AG08395 (cell line): ENCODE results near the gene ANKRD34A.
"Not testable (repeated sequence)": the region's sequence is repeated elsewhere in the genome, so short reads cannot be mapped to it uniquely, and the experiment has no call there.

Experiments used
- DNase-seq: peaks from one replicate; pipeline ENCODE4 v3.0.0; 2012; ENCODE audit warnings: mixed read lengths, low spot score

ANKRD34A gene

DNA sequence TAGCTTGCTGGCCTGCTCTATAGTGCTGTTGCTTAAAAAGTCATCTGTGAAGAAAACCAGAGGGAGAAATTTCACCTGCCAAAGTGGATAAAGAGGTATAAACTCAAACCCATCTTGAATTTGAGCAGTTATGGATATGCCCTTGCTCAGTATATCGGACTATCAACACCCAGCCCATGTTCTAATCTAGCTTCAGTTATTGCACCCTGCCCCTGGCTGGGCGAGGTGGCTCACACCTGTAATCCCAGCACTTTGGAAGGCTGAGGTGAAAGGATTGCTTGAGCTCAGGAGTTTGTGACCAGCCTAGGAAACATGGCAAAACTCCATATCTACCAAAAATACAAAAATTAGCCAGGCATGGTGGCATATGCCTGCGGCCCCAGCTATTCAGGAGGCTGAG is 19.8 kb downstream of the ANKRD34A start:
- DNase-seq = no peak

DNA sequence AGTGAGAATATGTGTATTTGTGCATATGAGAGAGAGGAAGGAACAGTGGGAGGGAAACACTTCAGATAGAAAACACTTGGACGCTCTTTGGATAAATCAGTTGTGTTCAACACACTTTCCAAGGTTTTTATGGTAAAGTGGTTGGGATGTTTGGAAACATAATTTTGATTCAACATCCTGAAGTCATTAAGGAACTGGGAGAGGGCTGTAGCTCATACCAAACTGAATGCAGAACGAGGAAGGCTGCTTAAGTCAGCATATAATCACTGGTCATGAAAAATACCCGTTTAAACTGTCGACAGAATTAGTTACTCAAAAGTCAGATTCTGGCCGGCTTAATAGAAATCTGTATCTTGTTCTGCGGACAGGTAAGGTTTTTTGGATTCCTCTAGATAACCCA is 21.5 kb downstream of the ANKRD34A start:
- peak; percentile 14 for DNase-seq

DNA sequence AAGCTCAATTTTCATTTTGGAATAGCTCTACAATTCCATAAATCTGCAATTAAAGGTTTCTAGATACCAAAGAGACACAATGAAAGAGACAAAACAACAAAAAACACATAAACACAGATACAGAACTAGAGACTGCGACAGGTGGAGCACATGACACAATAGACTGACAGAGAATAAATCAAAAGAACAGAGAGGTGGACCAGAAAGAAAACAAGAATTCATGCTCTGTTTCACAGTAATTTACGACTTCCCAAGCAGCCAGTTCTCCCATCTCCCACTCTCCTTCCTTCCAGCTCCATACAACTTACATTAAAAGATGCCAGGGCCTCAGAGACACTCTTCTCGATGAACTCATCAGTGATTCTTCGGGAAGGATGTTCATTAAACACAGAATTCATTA is 22.0 kb downstream of the ANKRD34A start:
- DNase-seq = no peak

DNA sequence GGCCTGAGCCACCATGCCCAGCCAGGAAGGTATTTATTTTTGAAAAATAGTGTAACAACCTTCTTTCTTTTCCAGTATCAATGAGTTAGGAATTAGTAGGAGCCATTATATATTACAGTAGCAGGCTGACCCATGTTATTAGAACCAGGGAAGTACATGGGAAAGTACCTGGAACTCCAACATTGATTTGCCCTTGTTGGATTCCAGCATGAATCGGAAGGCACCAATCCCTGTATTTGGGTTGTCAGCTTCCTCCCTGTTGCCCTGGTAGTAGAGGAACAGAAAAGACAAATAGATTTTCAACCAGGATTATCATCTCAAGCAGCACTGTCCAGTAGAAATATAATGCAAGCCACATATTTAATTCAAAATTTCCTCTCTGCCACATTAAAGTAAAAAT is 26.9 kb downstream of the ANKRD34A start:
- no peak for DNase-seq

DNA sequence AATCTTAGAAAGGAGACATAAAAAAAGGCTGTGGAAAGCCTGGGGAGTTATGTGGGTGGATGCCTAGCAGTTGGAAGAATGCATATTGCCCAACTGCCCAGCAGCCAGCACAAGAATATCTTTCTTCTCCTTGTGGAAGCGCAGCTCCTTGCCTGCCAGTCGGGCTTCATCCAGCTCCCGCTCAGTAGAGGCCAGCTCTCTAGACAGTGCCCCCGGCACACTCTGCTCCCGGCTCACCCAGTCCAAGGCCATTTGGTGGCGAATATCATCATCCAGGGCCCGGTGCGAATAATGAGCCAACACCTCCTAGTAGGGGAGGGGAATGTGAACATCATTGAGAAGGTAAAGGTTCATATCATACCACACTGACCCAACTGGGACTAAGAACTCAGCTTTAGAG is 28.1 kb downstream of the ANKRD34A start:
- DNase-seq = no peak

DNA sequence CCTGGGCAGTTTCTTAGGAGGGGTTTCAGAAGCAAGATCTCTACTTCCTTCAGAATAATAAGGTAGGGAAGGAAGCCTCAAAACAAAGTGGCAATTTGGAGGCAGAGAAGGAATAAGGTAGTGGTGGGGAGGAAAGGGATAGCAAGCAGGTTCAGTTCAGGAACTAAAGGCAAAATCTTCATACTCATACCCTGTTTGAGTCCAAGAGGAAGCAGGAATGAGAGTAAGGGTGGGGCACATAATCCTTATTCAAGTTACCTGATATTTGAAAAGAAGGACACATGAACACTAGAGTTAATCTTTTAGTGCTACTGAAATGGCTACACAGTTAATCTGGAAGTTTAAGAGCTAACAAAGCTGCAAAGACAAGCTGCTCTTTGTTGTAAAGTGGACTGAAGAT is 28.7 kb downstream of the ANKRD34A start:
- no peak for DNase-seq

DNA sequence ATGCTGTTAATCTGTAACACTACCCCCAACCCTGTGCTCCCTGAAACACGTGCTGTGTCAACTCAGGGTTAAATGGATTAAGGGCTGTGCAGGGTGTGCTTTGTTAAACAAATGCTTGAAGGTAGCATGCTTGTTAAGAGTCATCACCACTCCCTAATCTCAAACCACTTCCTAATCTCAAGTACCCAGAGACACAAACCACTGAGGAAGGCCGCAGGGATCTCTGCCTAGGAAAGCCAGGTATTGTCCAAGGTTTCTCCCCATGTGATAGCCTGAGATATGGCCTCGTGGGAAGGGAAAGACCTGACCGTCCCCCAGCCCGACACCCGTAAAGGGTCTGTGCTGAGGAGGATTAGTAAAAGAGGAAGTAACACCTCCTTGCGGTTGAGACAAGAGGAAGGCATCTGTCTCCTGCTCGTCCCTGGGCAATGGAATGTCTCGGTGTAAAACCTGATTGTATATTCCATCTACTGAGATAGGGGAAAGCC is 31.8 kb downstream of the ANKRD34A start:
- DNase-seq = not testable (repeated sequence)

DNA sequence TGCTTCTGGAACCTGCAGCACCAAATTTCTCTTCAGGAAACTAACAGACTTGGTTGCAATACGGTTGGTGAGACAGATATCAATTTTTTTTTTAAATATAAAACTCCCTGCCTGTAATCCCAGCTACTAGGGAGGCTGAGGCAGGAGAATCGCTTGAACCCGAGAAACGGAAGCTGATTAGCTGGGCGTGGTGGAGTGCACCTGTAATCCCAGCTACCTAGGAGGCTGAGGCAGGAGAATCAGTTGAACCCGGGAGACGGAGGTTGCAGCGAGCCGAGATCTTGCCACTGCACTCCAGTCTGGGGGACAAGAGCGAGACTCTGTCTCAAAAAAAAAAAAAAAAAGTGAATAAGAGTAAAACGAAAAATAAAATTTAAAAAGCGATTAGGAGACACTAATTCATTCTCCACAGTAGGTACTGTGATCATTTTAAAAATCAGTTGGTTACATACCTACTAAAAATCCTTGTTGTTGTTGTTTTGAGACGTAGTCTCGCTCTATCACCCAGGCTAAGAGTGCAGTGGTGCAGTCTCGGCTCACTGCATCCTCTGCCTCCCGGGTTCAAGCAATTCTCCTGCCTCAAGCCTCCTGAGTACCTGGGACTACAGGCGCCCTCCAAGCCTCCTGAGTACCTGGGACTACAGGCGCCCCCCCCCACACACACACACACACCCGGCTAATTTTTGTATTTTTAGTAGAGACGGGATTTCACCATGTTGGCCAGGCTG is 36.3 kb downstream of the ANKRD34A start:
- no peak for DNase-seq

DNA sequence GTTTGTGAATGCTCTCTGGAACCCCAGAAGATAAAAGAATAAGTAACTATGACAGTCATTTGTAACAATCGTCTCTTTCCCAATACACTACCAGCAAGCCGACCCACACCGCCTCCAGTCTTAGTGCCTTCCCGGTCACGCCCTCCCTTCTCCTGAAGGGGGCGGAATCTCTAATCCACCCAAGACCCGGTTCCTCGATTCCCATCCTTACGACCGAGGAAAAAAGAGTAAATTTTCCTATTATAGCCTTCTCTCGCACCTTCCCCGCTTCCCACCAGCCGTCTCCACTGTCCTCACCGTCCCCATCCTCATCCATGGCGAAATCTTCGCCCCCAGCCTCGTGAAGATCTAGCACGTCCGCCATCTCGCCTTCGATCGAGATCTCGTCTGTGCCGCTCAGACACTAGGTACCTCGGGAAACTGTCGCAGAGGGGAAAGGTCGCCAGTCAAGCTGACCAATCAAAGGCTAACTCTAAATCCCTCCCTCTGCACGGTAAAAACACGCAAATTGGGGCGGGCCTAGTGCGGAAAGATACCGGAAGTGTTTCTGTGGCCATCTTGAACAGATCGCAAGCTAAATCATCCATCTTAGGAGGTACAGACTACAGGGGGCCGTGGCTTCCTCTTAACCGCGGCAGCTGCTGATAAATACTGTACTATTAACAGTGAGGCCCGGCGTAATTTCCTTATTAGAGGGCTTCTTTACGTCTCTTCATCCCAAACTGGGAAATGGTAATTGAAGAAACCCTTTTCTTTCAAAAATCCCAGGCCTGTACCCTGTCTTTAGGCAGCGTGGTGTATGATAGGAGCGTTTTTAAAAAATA is 37.1 kb downstream of the ANKRD34A start, which contains the start of gene RBM8A:
Gene RBM8A (minus strand): TSS at position 422 of the 824 bp plus-strand sequence. CDS start 58 bp downstream, at position 364.
- DNase-seq = peak; percentile 94

DNA sequence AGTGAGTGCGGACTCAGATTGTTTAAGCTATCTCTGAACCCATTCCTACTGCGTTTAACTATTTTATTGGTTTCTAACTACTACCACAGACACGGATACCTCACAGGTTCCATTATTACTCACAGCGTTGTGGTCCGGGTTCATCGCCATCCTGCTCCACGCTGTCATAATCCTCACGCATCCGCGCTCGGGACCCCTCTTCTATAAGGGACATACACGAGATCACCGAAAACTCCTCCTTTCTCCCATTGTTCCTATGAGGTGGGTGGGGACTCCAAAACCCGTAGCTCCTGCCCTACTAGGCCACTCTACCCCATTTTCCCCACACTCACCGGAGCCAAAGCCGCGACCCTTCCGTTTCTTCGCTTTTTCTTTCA is 37.7 kb downstream of the ANKRD34A start:
- no peak for DNase-seq

DNA sequence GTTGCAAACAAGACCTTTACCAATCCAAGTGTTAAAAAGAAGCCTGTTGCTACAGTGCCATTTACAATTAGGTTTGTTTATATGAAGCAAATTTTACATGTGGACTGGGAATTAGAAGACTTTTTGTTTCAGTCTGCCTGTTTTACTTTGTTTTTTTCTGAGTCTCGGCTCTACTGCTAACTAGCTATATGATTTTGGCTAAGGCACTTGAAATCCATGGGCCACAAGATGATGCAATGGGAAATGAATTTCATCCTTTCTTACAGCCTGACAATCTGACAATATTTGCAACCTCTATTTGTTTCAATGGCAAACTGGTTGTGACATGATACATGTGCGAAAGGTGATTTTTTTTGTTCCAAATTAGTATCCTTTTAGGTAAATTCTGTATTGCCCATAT is 42.1 kb downstream of the ANKRD34A start:
- no peak for DNase-seq

DNA sequence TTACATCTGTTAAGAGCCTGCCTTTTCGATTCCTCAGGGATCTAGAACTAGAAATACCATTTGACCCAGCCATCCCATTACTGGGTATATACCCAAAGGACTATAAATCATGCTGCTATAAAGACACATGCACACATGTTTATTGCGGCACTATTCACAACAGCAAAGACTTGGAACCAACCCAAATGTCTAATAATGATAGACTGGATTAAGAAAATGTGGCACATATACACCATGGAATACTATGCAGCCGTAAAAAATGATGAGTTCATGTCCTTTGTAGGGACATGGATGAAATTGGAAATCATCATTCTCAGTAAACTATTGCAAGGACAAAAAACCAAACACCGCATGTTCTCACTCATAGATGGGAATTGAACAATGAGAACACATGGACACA is 44.1 kb downstream of the ANKRD34A start:
- DNase-seq = not testable (repeated sequence)

DNA sequence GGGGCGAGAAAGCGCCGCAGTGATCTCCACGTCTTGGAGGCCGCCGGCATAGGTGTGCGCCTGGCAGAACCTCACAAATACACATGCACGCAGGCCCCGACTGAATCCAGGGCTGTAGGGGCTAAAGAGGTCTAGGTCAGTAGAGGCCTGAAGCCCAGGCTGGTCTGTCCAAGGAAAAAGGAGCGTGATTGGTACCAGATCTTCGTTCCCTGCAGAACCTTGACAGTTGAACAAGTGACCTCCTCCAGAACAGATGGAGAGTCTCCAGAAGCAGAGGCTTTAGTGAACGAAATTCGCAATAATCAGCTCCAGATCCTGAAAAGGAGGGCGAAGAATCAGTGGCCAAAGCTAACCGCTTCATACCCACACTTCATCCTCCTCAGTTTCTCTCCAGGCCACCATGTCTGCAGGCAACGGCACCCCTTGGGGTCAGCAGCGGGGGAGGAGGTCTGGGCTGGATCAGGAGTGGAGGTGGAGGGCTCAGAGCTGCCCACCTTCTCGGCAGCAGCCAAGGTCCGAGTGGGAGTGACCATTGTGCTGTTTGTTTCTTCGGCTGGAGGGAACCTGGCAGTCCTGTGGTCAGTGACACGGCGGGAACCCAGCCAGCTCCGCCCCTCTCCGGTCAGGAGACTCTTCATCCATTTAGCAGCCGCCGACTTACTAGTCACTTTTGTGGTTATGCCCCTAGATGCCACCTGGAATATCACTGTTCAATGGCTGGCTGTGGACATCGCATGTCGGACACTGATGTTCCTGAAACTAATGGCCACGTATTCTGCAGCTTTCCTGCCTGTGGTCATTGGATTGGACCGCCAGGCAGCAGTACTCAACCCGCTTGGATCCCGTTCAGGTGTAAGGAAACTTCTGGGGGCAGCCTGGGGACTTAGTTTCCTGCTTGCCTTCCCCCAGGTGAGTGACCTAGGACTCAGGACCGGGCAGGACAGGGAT is 45.1 kb downstream of the ANKRD34A start:
- DNase-seq = peak; percentile 77

DNA sequence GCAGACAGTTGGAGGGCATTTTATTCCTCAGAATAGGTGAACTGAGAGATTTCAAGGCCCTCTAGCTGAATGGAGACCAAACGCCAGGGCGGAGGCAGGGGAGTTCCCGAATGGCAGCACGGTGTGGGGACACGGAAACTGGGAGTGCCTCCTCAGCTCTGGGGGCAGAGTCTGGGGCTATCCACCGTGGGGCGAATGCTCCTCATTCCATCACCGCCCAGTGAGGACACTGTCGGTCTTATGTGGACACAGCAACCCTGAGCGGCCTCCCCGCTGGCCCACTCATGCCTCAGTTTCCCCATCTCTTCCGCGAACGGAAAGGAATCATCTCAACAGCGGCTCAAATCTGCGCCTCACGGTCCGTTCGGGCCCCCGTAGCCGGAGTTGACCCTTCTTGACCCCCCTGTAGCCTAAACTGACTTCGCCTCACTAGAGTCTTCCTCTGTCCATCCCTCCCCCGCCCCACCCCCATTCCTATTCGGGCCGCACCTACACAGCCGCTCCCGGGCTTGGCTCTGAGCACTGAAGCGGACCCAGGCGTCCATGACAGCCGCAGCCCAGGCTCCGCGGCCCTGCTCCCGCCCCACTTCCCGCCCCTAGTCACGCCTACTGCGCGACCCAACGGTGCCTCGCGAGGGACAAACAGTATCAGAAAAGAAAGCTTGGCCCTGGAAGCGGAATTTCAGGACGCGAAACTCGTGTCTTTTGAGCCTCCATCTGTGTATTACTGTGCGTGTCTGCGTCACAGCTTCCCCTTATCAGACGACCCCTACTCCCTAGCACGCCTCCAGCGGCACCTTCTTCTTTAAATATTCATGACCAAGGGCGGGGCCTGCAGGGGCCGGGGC is 46.0 kb downstream of the ANKRD34A start, which contains the start of gene PEX11B:
Gene PEX11B (minus strand): TSS at position 574 of the 848 bp plus-strand sequence. CDS start 29 bp downstream, at position 545.
- peak; percentile 92 for DNase-seq

DNA sequence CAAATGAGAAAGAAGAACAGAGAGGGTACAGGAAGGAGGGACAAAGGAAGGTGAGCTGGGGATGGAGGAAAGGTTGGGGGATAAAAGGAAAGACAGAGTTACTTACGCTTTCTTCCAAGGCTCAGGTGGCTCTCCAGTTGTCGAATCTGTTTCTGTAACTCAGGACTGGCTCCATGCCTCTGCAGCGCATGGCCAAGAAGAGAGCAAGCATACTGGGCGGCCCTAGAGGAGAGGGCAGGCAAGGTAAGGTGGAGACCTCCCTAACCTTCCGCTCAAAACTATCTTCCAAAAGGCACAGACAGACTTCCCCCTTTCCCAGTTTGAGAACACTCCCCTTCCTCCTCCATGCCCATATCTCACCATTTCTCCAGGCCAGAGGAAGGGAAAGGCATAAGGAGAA is 46.8 kb downstream of the ANKRD34A start:
- DNase-seq = no peak

DNA sequence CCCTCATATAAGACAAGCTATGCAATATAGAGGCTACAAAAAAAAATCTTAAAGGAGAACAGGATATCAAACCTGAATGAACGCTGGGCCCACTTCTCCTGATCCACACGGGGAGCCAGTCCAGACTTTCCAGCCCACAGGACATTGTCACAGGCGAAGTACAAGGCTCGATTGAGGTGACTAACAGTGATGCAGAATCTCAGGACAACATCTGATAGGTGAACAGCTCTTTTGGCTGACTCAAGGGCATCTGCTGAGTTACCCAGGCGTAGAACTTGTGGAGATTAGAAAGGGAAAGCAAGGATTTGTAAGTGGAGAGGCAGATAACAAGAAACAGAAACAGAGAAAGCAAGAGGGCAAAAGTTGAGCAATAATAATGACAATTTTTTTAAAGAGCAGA is 47.6 kb downstream of the ANKRD34A start:
- DNase-seq = no peak

DNA sequence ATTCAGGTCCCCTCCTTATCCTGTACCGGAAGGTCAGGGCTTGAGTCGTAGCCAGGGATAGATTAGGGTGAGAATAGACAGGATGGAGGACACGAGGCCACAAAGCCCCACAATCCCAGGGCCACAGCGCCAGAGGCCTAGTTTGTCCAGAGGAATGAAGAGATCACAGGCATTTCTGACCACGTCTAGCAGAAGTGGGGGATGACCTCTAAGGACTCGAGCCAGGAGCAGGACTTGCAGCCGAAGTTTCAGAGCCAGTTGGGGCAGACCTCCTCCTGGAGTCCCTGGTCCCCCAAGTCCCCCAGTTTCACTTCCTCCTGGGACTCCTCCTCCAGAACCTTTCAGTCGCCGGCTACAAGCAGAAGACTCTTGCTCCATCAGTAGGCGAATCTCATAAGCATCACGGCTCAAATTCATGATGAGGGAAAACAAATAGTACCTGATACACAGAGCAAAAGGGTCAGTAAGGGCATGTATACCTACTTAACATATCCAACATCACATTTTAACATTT is 52.2 kb downstream of the ANKRD34A start:
- DNase-seq = no peak
